ENCODE results near the gene SLC39A9.

Gene SLC39A9, protein sequence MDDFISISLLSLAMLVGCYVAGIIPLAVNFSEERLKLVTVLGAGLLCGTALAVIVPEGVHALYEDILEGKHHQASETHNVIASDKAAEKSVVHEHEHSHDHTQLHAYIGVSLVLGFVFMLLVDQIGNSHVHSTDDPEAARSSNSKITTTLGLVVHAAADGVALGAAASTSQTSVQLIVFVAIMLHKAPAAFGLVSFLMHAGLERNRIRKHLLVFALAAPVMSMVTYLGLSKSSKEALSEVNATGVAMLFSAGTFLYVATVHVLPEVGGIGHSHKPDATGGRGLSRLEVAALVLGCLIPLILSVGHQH

DNA sequence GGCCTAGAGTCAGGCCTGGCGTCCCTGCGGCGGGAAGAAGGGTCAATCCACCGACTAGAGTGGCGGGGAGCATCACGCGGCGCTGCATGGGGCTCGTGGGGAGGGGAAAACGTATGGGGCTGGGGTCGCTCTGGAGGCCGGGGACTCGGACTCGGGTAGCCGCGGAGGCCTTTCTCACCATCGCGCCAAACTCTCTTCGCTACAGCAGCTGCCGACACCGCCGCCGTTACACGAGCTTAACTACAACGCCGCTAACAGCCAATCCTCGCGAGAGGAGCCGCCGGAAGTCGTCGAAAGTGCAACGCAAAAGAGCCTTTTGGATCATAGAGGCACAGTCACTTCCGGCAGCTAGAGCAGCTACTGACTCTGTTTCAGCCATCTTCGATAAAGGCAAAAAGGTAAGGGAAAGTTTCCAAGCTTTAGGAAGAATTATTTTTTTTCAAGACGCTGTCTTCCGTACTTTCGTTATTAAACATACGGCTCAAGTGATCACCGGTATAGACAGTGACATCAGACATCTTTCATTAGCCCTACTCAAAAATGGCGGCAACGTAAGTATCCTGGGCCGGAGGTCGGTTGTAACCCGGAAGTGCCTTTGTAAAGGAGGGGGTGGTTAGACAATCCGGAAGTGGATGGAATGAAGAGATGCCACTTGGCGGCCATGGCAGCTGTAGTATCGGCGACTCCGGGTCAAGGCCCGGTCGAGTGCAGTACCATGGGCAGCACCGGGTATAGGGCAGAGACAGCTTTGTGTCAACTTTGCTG, at the start of gene SLC39A9, which contains the start of gene ERH:
Gene SLC39A9, plus strand, starts transcription at position 640 of the 765 bp plus-strand sequence. CDS start 678 bp downstream, outside the sequence.
Gene ERH, minus strand, starts transcription at position 247 of the 765 bp plus-strand sequence. Its CDS starts 66 bp downstream, at position 181.
- peak; percentile 95 for DNase-seq (ENCODE audit: low spot score)

DNA sequence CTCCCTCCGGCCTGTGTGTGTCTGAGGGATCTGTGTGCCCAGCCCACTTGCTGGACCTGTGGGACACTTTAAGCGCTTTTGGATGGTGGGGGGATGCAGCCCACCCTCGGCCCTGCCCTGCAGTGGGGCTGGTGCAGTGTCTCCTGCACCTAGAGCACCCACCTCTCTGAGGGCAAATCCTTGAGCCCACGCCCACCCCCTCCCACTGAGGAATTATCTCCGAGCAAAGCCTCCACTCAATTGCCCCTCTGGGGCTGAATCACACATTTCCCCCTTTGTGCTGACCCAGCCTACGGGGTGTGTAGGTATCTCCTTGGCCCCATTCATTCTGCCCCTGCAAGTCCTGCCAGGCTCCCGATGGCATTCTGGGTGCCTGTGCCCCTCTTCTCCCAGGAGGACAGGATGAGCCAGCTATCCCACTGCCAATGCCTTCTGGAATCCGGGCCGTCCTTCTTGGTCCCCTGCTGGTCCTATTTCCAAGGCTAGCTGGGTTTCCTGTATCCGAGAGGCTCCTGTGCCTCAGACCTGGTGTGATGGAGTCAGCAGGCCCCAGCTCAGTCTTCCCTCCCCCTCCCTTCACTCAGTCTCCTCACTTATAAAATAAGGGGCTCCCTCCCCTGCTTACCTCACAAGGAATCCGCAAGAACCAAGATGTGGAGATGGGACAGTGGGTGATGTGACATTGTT, 49.3 kb upstream of the SLC39A9 start:
- no peak for DNase-seq (ENCODE audit: low spot score)

DNA sequence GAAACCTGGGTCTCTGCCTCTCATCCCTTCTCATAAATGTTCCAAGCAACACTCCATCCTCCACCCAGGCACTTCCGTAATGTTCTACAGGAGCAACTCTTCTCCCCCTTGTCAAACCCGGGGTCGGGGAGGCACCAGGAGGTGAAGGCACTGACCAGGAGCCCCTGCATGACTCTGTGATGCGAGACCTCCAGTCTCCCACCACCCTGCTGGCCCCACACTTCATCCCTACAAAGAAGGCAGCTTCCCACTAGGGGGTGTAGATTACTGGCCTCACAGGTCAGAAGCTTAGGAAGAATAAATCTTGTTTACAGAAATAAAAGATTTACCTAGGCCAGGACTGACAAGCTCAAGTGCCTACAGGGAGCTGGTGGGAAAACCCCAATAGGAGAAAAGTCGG, 47.6 kb upstream of the SLC39A9 start:
- DNase-seq (ENCODE audit: low spot score): no peak

DNA sequence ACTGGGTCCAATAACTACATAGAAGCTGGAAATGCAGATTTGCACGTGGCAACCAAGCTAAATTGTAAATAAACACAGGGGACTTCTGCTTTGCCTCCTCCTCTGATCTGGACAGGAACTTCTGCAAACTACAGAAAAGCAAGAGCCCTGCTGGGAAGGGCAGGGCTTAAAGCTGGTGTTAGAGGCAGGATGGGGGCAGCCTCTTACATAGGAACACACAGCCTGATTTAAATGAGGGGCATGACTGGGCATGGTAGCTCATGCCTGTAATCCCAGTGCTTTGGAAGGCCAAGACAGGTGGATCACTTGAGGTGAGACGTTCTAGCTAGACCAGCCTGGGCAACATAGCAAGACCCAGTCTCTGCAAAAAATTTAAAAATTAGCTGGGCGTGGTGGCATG, 47.1 kb upstream of the SLC39A9 start:
- DNase-seq (ENCODE audit: low spot score): no peak

DNA sequence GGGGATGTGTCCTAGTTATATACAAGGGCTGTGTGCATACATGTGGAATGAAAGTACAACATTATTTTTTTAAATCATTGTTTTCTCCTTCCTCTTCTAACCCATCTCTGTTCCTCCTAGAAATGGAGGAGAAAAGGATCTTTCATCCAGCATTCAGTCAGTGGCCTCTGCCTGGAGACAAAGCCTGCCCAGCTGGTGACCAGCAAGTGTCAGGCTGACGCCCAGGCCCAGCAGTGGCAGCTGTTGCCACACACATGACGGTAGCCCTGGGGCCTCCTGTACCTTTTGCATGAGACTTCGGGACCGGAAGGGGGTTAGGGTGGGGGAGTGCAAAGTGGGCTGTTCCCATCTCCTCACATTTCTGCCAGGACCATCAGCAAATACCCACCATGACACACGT, 46.6 kb upstream of the SLC39A9 start:
- DNase-seq (ENCODE audit: low spot score): no peak

DNA sequence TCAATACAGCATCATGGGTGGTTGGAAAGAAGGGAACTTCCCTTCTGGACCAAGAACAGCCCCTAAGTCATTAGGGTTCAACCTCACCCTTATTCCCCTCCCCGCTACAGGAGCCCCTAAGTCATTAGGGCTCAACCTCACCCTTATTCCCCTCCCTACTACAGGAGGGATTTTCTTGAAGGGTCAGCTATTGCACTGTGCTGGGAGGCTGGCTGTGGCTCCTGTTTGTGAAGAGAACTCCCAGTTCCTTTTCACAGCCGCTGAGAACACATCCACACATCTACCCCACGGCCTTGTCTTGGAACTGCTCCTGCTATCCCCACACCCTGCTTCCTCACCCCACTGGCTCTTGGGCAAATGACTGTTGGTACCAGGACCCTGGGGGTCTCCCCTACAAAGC, 45.3 kb upstream of the SLC39A9 start:
- no peak for DNase-seq (ENCODE audit: low spot score)

DNA sequence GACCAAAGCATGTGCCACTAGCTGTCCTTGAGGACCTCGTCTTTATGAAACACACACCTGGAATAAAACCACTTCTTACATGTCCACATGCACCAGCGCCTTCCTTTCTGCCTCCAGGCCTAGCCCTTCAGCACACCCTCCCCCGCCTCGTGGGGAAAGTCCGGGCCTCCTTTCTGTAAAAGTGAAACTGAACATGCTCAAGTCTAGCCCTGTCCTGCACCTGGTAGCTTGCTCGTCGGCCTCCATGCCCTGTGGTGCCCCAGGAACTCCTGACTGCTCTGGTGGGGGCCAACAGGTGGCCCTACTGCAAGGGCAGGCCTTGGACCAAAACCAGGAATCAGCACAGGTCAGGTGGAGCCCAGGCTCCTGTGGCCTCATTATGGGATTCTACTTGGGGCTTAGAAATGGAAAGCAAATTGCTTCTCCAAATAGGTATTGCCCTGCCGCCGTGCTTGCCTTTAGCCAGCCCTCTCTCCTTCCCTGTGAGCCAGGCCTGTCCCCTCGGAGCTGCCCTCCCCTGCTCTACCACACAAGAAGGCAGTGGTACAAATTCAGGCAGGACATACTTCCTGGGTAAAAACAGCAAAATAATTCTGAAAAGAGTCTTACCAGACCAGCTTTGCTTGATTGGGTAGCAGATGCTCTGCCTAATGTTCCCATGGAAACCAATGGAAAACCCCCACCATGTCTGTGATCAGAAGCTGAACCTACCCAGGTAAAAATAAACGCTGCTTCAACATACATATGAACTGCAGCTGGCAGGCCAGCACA, 43.9 kb upstream of the SLC39A9 start:
- peak; percentile 65 for DNase-seq (ENCODE audit: low spot score)

DNA sequence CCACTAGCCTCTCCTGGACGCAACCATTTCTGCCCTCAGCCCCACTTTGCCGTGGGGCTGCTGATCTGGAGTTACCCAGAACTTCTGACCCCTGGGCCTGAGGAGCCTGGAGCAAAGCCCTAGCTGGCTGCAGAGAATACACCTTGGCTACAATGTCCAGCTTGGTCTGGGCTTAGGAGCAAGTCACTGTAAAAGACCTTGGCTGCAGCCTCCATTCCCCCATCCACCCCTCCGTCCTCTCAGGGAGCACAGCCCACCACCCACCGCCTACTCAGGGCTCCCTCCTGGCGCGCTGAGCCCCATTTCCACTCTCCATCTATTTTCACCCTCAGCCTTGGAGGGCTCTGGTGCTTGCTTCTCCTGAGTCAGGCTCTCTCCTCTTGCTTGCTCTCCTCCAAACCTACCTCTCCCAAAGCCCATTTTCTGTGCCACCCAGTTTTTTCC, 43.3 kb upstream of the SLC39A9 start:
- DNase-seq (ENCODE audit: low spot score): no peak

DNA sequence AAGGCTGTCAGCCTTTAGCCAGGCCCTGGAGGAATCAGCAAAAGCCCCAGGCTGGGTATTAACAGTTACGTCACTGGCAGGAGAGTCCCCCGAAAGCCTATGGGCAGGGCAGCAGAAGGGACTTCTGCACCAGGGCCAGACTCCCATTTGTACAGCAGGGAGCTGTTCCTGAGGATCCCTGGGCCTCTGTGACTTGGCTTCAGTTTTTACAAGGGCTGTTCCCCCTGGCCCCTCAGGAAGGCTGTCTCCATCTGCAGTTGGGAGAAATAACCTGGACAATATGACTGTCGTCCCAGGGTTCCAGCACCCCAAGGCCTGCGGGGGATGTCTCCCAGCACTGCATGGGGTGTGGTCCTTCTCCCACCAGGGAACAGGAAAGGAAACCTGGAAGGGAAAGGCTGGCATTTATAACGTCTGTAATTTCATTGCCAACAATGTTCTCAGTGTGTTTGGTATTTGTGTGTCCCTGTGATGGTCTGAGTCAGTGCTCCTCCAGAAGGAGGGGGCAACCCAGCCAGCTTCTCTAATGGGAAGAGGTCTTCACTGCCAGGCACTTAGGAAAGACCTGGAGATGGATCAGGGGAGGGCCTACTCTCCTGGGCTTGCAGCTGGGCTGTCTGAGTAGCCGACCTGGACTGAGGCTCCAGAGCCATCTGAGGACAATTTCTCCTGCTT, 42.7 kb upstream of the SLC39A9 start:
- no peak for DNase-seq (ENCODE audit: low spot score)

DNA sequence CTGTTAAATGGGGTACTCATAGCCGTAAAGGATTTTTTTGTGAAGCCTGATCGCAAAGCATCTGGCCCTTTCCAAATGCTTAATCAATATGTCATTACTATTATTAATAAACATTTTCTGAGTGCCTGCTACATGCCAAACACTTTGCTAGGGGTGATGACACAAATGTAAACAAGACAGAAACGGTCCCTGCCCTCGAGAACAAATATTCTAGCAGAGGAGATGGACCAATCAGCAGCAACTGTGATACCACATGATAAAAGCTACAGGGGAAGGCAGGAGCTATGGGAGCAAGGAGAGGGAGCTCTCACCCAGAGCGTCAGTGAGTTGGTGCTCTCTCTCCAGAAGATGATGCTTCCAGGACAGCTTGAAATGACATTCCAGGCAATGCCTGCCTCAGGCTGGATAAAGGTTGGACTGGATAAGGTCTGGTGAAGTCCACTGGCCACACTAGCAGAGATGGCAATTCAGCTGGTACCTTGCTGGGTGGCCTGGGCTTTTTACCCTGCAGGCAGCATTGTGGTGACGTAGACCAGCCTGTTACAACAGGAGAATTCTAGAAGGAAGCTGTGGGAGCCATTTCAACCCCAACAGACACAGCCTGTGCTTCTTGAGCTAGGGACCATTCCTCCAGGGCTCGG, 41.5 kb upstream of the SLC39A9 start:
- no peak for DNase-seq (ENCODE audit: low spot score)

DNA sequence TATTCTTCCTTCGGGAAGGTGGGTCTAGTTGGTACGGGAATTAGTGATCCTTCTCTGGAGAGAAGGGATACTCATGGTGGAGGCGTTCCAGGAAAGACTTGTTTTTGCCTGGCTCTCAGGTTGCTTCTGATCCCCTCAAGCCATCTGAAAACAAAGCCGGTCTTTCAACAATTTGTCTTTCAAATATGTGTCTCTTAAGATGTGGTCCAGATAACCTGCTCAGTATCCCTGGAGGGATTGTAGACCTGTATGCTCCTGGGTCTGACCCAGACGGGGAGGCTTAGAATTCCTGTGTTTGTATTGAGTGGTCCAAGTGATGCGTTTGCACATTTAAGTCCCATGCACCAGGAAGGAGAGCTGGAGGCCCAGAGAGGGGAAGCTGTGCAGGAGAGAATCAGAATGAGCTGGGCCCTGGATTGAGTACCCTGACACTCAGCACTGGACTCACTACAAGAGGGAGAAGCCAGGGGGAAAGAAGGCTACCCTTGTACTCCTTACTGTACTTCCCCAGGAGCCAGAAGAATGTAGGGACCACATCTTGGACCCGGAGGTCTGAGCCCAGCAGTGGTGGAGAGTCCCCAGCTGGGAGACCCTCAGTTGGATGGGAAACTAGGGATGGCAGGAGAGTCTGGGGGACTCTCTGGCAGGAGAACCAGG, 40.8 kb upstream of the SLC39A9 start:
- DNase-seq (ENCODE audit: low spot score): no peak

DNA sequence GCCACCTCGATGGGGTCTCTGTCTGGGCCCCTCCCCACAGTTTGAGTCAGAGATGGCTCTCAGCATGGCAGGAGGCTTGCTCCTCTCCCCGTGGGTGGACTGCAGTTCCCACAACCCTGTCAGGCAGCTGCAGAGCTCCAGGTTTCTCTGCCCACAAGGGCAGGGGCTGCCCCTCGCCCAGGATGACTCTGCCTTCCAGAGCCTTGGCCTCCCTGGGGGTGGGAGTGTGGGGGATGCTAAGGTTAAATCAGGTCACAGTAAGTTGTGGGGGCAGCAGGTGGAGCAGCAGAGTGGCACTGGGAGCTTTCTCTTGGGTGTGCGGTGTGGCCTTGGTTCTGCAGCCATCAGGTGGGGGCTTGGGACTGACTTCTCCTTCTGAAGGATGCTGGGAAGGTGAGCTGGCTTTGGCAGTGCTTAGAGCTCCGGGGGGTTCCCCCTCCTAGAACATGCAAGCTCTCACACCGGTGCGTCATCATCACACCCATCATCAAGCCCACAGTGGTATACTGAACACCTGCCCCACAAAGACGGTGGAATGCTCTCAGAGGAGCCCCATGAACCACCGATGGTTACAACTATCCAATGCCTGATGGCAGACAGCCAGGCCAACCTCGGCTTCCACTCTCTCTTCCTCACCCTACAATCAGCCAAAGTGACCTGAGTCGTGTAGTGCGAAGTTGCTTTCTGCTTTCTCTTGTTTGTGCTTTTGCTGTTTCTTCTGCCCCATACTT, 40.1 kb upstream of the SLC39A9 start:
- no peak for DNase-seq (ENCODE audit: low spot score)

DNA sequence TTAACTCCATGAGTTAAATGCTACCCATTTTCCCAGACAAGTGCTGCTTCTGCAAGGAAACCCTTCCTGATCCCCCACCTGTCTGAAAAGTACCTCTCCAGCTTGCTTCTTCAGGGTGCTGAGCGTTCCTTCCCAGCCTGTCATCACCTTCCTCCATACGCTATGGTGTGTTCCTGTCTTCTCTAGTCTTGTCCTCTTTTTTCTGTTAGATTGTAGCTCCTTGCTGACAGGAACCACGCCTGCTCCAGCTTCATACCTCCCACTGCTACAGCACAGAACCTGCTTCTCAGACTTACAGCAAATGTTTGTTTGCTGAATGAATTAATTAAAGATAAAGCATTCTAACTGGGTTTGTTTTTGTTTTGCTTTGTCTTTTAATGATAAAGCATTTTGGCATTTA, 39.5 kb upstream of the SLC39A9 start:
- DNase-seq (ENCODE audit: low spot score): no peak

DNA sequence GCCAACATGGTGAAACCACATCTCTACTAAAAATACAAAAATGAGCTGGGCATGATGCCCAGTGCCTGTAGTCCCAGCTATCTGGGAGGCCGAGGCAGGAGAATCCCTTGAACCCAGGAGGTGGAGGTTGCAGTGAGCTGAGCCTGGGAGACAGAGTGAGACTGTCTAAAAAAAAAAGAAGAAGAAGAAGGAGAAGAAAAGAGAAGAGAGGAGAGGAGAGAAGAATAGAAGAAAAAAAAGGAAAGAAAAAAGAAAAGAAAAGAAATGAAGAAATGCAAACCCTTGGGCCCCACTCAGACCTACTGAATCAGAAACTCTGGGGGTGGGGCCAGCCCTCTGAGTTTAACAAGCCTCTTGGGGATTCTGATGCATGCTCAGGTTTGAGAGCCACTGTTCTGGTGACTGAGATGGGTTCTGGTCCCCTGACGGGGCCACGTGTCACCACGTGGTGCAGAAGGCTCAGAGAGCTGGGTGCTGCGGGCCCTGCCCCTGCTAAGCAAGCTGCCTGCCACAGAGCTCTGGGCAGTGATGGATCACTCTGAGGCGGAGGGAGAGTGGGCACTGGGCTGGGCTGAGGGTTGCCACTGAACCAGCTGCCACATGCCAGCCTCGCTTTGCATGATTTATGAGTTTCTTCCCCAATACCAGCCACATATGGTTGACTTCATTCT, 37.9 kb upstream of the SLC39A9 start:
- DNase-seq (ENCODE audit: low spot score): no peak

DNA sequence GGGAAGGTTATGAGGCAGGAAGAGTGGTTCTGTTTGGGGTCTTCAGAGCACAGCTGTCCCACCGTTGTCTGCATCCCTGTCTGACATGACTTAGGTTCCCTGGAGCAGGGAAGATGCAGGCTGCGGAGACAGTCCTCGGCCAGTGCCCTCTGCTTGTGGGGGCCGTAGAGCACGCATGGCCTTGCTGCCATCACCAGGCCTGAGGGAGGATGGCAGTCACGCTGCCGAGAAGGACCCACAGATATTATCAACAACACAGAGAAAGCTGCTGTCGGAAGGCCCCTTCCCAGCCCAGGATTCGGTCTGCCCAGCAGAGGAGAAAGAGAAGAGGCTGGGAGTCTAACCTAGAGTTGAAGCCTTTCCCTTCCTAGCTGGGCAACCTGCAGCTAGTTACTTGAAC, 35.4 kb upstream of the SLC39A9 start:
- DNase-seq (ENCODE audit: low spot score): no peak

DNA sequence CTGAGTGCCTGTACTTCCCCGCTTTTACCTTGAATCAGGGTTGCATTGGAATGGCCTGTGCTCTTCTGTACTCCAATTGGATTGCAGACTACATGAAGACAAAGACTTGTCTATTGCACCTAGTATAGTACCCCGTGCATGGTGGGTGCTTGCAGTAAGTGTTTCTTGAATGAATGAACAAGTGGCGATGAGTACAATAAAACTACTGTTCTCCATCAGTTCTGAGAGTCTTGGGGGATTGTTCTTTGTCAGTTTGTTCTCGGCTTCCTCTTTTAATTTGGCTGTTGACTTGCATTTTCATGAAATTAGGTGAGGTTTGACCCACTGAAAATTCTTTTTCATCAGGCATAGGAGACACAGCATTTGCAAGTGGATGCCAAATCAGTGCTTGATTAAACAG, 34.5 kb upstream of the SLC39A9 start:
- no peak for DNase-seq (ENCODE audit: low spot score)

DNA sequence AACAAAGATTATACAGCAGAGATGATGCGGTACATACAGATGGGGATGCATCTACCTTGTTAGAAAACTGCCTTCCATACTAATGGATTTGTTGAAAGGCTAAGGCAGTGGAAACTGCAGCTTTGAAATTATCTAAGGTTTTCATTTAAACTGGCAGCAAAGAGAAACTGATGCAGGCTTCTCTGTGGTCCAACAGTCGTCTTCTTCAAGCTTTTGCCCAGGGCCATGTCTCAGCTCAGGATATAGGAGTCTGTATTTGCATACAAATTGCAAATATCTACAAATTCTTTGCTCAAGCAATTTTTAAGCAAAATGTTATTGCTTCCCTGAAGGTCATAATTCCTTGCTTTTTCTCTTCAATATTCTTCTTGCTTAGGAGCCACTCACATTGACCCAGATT, 34.1 kb upstream of the SLC39A9 start:
- no peak for DNase-seq (ENCODE audit: low spot score)

DNA sequence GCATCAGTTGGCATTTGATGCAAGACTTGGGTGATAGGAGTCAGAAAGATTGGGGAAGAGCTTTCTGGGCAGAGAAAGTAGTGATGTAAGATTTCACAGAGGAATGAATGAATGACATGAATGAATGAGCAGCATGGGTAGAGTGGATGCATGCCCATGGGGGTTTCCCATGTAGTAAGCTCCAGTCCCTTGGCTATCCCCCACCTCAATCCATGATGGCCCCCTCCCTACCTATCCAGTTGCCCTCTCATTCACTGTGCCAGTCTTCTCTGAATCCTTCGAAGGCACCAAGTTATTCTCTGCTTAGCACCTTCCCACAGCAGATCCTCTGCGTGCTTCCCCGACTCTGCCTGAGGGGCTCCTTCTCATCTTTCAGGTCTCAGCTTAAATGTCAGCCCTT, 32.4 kb upstream of the SLC39A9 start:
- DNase-seq (ENCODE audit: low spot score): no peak

DNA sequence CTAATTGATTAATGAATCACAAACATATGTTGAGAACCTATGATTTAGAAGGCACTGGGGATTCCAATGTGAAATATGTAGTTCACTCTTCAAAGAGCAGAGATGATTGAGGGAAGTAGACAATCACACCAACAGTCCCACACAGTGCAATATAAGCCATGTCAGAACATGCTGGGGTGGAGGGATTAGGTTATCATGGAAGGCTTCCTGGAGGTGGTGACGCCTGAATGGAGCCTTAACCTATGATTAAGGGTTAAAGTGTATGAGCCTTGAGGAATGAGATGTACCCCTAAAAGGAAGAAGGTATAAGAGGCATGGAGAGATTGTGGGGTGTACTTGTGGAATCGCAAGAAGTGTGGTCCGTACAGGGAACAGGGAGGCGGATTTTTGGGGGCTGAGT, 31.7 kb upstream of the SLC39A9 start:
- DNase-seq (ENCODE audit: low spot score): no peak

All from CD4-positive, alpha-beta T cell treated with Interleukin-15 for 4 hours (primary cell).